Progenitor cell of endocrine pancreas (in vitro differentiated cells): Measurements from ENCODE around the gene CLCNKB. TPM values are rescaled to one million over a fixed set of nuclear protein-coding genes. Genes with fewer than 3 reads are reported as not detected.

Experiments used
- DNase-seq: peaks from one replicate; pipeline ENCODE4 v3.0.0; 2021; ENCODE audit warnings: low spot score; ENCODE audit not compliant: unreplicated experiment
- H3K27ac Mint-ChIP-seq: 2 replicates; pipeline ENCODE4 v1.8.0; 2021; ENCODE audit warnings: mild to moderate bottlenecking, moderate library complexity, mixed read lengths
- H3K27me3 Mint-ChIP-seq: 2 replicates; pipeline ENCODE4 v1.8.0; 2021; ENCODE audit warnings: mixed read lengths
- H3K36me3 Mint-ChIP-seq: 2 replicates; pipeline ENCODE4 v1.8.0; 2022; ENCODE audit warnings: mixed read lengths; ENCODE audit not compliant: insufficient read depth
- H3K4me1 Mint-ChIP-seq: 2 replicates; pipeline ENCODE4 v1.8.0; 2021; ENCODE audit warnings: low read depth, mixed read lengths
- H3K4me3 Mint-ChIP-seq: 2 replicates; pipeline ENCODE4 v1.8.0; 2021; ENCODE audit warnings: low read depth, mild to moderate bottlenecking, moderate library complexity, mixed read lengths
- H3K9me3 Mint-ChIP-seq: 2 replicates; pipeline ENCODE4 v1.8.0; 2021; ENCODE audit warnings: low read depth, mixed read lengths
- total RNA-seq: library from RNA; stranded (reverse); gene quantifications from 2 replicates; pipeline ENCODE4 v1.2.1, GENCODE V29; 2021
- TF ChIP-seq, protein P1 (sequence below): fragments of 200-600 bp; sonication (generic); IDR thresholded peaks from one replicate; pipeline ENCODE4 v1.5.0; 2021; ENCODE audit warnings: antibody characterized with exemption, mild to moderate bottlenecking; ENCODE audit not compliant: unreplicated experiment

CLCNKB gene
- total RNA-seq, 1 donor from 2014 or later = 1.5 TPM

DNA sequence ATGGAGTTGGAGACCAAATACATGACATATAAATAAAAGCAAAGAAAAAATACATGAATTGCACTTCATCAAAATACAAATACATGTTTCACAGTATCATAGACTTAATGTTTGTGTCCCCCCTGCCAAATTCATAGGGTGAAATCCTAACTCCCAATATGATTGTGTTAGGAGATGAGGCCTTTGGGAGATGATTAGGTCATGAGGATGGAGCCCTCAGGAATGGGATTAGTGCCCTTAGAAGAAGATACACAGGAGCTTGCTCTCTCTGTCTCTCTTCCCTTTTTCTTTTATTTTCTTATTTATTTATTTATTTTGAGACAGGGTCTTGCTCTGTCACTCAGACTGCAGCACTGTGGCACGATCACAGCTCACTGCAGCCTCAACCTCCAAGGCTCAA is 55.8 kb downstream of the CLCNKB start:
- no peaks in the 10 kb centered on the region for H3K36me3 Mint-ChIP-seq
- peaks cover 2% of the 10 kb centered on the region for H3K9me3 Mint-ChIP-seq
- H3K27me3 Mint-ChIP-seq = peaks cover 14% of the 10 kb centered on the region
- H3K4me1 Mint-ChIP-seq = no peaks in the 10 kb centered on the region
- H3K4me3 Mint-ChIP-seq = no peak overlapping the region
- no peak for DNase-seq
- H3K27ac Mint-ChIP-seq = no peak overlapping the region
- TF ChIP-seq, protein P1, sequence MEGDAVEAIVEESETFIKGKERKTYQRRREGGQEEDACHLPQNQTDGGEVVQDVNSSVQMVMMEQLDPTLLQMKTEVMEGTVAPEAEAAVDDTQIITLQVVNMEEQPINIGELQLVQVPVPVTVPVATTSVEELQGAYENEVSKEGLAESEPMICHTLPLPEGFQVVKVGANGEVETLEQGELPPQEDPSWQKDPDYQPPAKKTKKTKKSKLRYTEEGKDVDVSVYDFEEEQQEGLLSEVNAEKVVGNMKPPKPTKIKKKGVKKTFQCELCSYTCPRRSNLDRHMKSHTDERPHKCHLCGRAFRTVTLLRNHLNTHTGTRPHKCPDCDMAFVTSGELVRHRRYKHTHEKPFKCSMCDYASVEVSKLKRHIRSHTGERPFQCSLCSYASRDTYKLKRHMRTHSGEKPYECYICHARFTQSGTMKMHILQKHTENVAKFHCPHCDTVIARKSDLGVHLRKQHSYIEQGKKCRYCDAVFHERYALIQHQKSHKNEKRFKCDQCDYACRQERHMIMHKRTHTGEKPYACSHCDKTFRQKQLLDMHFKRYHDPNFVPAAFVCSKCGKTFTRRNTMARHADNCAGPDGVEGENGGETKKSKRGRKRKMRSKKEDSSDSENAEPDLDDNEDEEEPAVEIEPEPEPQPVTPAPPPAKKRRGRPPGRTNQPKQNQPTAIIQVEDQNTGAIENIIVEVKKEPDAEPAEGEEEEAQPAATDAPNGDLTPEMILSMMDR = no peak

DNA sequence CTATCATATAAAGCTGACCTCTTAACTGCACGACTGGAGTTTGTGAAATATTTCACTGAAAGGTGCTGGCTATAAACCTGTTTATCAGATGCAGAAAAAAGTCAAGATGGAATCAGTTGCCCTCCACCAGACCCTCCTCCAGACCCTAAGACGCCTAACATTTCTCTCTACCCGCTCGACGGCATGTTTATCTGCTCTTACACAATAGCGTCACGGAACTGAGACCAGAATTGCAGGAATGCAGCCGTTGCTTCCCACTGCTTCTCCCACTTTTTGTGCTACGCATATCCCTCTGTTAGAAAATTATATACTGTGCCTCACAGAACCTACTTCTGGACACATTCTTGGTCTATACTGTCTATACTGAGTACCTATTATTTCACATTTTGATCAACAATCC is 58.0 kb downstream of the CLCNKB start:
- H3K4me3 Mint-ChIP-seq = no peak overlapping the region
- peaks cover 1% of the 10 kb centered on the region for H3K4me1 Mint-ChIP-seq
- DNase-seq = no peak
- peaks cover 2% of the 10 kb centered on the region for H3K9me3 Mint-ChIP-seq
- no peaks in the 10 kb centered on the region for H3K36me3 Mint-ChIP-seq
- peaks cover 3% of the 10 kb centered on the region for H3K27me3 Mint-ChIP-seq
- H3K27ac Mint-ChIP-seq = peak overlapping the region; percentile 46
- TF ChIP-seq, protein P1 = no peak

Other genes starting within 250 kb of the CLCNKB start
- gene UQCRHL, start 236.1 kb upstream of the CLCNKB start, total RNA-seq = 2.4 and 3.5 TPM in 2 replicates
- gene SPEN, start 196.1 kb upstream of the CLCNKB start, total RNA-seq = 55.8 and 58.0 TPM in 2 replicates
- 52.6 and 57.7 TPM in 2 replicates for gene ZBTB17, start 67.7 kb upstream of the CLCNKB start, total RNA-seq
- not detected in 2 replicates for gene SRARP, start 39.5 kb upstream of the CLCNKB start, total RNA-seq
- not detected in 2 replicates for gene HSPB7, start 25.7 kb upstream of the CLCNKB start, total RNA-seq
- 2.2 and 2.4 TPM in 2 replicates for gene CLCNKA, start 21.7 kb upstream of the CLCNKB start, total RNA-seq
- 1.2 and 1.6 TPM in 2 replicates for gene FAM131C, start 29.9 kb downstream of the CLCNKB start, total RNA-seq
- gene EPHA2, start 112.3 kb downstream of the CLCNKB start, total RNA-seq = 28.3 and 31.9 TPM in 2 replicates
- gene ARHGEF19, start 168.9 kb downstream of the CLCNKB start, total RNA-seq = 146 and 151 TPM in 2 replicates
- 14.8 and 16.5 TPM in 2 replicates for gene CPLANE2, start 193.4 kb downstream of the CLCNKB start, total RNA-seq